Stimulated activated CD4-positive, alpha-beta T cell treated with anti-CD3 and anti-CD28 coated beads, Interleukin-12 subunit alpha, Interleukin-12 subunit beta, amount 100 ng/mL, for 48 hours (primary cell): ENCODE measurements around the gene TMEM131L.
"Not testable (repeated sequence)": the region's sequence is repeated elsewhere in the genome, so short reads cannot be mapped to it uniquely, and the experiment has no call there.

Experiments
- DNase-seq, 3 donors: peaks; one replicate each; pipeline ENCODE4 v3.0.0-alpha.2; 2020; ENCODE audit warnings: low read depth in 2 of 3, low spot score in 1 of 3

TMEM131L gene

DNA sequence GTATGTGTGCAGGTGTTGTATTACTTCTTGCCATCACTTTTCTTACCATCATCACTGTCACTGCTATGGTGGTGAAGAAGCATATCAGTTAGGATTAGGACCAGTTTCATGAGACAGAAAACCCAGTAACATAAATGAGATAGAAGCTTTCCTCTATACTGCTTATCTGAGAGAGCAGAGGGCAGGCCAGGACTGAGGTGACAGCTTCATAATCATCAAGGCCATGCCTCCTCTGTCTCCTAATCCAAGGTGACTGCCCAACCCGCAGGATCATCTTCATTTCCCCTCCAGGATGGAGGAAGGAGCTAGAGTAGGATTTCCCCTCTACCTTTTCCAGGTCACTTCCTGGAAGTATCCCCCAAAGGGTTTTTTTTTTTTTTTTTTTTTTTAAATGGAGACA lies 35.4 kb downstream of the TMEM131L start:
- DNase-seq = no peak

DNA sequence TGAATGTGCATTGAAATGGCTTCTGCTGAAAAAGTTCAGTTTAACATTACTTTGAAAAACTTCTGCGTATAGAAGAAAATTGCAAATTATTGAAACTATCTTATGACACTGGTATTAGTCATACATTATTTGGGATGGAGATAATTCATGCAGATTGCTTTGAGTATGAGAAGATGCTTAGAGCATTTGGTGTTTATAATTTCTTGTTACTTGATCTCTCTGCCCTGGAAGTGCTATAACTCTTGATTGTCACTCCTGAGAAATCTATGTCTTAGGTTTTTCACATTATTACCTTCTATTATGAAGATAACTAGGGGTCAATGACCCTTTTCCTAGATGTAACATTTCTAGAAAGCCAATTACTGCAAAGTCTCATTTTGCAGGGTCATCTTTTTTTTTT lies 36.4 kb downstream of the TMEM131L start:
- DNase-seq = no peak

DNA sequence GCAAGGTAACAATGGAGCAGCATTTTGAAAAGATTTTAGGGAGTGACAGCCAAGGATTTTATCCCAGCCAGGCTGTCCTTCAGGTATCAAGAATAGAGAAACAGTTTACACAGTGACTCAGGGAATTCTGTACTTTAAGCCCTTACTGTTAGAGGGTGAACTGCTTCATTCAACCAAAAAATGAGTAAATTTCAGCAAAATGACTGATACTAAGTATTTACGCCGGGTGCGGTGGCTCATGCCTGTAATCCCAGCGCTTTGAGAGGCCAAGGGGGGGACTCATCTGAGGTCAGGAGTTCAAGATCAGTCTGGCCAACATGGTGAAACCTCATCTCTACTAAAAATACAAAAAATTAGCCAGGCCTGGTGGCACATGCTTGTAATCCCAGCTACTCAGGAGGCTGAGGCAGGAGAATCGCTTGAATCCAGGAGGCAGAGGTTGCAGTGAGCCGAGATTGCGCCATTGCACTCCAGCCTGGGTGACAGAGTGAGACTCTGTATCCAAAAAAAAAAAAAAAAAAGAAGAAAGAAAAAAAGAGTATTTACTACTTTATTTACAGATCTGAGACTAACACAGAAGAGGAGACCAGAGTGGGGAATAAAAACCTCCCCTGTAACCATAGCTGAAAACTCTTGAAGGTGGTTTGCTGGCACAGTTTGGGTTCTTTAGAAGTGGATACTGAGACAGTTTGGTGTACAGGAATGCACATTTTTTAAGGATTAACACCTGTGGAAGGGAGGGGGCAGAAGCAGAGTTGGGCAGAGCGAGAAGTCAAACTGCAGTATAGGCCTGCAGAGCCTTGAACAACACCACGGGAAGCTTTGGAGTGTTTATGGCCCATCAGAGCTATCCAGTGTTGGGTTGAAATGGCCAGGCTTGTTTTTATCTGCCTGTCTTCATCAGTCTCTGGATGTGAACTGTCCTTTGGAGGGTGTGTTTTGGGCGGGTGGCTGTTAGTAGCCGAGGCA lies 40.5 kb downstream of the TMEM131L start:
- no peak for DNase-seq

DNA sequence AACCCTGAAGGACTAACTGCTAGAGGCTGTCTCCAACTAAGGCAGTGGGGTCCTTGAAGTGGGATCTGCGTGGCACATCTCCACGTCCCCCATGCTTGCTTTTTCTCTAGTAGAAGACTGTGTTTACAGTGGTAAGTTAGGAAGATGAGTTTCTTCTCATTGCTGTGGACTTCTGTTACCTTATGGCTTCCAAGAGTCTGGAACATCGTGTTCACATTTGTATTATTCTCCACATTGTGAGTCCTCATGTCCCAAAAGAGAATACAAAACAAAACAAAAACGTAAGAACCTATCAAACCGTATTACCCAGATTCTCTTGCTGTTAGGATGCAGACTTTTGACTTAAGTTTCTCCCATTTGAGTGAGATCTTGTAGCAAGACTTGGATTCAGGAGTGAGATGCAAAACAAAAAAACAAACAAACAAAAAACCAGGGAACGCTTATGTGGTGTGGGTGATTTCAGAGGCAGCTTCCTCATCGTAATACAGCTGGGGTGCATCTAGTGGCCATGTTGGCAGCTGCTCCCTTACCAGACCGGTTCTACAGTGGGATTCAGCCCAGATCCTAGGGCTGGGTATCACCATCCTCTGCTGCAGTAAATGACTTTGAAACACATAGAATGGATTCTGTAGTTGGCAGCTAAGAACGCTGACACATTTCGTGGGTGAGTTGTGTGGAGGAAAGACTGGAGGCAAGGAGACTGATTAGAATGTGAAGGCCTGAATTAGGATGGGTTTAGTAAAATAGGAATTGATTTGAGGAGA lies 41.3 kb downstream of the TMEM131L start:
- no peak for DNase-seq

DNA sequence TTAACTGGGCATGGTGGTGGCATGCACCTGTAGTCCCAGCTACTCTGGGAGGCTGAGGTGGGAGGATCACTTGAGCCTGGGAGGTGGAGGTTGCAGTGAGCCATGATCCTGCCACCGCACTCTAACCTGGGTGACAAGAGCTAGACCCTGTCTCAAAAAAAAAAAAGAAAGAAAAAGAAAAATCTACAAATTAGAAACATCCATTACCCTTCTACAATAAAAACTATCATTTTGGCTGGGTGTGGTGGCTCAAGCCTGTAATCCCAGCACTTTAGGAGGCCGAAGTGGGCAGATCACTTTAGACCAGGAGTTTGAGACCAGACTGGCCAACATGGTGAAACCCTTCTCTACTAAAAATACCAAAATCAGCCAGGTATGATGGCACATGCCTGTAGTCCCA lies 43.1 kb downstream of the TMEM131L start:
- DNase-seq = not testable (repeated sequence)

DNA sequence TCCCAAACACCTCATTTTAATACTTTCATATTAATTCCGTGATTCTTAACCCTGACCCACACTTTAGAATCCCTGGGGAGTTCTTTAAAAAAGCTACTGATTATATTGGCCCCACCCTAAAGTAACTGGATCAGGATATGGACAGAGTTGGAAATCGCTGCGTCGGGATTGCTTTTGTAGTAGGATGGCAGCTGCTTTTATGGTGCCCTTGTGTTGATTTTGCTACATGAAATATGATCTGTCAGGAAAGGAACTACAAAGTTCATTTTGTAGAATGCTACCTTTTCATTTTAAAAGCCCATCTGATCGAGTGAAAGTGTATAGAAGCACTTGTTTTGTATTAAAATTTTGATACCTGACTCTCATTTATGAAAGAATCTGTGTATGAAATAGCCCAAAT lies 43.6 kb downstream of the TMEM131L start:
- DNase-seq = no peak

DNA sequence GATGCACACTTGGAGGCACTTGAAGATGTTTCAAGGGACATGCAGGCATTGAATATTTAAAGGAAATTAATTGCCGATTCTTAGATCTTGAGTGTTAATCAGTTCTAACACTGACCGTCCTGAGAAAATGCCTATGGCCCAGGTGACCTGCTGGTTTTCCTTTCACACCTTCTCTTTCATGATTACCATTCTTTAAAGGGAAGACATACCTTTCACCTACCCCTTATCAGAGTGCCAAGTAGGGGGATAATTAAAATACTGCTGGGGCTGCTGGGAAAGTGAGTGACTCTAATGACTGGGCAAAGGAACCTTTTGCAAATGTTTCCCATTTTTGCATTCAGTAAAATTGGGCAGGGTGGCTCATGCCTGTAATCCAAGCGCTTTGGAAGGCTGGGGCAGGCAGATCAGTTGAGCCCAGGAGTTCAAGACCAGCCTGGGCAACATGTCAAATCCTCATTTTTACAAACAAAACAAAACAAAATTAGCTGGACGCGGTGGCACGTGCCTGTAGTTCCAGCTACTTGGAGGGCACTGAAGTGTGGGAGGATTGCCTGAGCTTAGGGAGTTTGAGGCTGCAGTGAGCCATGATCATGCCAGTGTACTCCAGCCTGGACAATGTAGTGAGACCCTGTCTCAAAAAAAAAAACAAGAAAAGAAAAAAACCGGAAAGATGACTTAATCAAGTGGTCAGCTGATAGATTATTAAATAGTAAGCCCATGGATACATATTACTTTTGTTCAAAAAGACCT lies 44.3 kb downstream of the TMEM131L start:
- no peak for DNase-seq

DNA sequence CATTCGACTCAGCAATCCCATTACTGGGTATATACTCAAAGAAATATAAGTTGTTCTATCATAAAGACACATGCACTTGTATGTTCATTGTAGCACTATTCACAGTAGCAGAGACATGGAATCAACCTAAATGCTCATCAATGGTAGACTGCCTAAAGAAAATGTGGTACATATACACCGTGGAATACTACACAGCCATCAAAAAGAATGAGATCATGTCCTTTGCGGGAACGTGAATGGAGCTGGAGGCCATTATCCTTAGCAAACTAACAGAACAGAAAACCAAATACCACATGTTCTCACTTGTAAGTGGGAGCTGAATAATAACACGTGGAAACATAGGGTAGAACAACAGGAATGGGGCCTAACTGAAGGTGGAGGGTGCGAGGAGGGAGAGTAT lies 44.9 kb downstream of the TMEM131L start:
- no peak for DNase-seq

DNA sequence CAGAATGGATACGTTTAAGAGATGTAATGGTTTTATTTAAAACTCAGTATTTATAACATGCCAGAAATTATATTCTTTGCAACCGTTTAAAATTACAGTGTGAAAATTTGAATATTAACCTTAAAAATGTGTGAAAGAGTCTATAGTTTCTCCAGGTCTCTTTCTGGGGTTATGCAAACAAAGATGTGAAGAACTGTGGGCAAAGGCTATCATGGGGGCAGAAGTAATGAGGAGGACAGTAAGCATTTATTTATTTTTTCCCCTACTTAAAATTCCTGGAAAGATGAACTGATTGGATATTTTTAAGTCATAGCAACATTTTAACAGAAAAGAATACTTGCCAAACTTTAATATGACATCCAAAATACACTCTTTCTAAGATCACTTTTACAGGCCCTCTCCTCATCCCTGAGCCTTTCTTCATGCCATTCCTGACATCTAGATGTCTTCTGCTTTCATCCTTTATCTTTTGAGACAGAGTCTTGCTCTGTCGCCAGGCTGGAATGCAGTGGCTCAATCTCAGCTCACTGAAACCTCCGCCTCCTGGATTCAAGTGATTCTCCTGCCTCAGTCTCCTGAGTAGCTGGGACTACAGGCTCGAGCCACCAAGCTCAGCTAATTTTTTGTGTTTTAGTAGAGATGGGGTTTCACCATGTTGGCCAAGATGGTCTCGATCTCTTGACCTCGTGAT lies 46.1 kb downstream of the TMEM131L start:
- DNase-seq = no peak

DNA sequence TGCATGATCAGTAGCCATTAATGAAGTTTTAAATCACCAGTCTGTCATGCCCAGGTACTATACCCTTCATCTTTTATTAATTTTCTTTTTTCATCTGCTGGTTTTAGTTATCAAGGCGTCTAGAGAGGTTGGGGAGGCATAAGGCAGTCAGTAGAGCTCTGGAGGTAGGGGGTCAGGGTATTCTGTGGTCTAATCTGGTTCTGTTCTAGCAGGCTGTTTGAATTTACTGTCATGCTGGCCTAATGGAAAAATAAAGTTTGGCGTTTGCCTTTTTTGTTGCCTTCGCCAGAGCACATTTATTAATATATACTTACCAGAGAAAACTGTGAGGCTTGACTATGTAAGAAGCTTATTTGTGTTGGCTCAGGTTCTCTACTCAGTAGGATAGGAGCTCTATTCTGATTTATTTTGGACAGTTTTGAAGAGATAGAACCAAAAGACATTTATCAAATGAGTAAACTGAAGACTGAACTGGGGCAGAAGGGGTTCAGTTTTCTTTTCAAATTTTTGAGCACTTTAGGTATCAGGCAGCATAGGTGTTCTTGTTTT lies 46.9 kb downstream of the TMEM131L start:
- no peak for DNase-seq

DNA sequence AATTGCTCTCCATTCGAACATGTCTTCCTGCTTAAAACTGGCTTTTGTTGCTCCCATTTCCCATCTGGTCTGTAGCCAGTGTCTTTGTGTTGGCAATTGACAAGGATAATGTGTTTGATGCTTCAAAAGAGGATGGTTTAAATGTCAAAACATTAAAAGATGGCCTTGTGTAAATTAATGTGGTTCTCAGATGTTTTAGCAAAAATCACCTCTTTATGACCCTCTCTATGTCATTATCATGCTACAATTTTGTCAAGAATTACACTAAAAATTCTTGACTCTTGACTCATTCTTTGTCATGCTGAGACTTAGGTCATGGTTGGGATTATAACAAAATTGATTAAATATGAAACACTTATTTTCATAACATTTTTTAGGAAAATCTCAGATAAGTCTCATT lies 47.4 kb downstream of the TMEM131L start:
- DNase-seq = no peak

DNA sequence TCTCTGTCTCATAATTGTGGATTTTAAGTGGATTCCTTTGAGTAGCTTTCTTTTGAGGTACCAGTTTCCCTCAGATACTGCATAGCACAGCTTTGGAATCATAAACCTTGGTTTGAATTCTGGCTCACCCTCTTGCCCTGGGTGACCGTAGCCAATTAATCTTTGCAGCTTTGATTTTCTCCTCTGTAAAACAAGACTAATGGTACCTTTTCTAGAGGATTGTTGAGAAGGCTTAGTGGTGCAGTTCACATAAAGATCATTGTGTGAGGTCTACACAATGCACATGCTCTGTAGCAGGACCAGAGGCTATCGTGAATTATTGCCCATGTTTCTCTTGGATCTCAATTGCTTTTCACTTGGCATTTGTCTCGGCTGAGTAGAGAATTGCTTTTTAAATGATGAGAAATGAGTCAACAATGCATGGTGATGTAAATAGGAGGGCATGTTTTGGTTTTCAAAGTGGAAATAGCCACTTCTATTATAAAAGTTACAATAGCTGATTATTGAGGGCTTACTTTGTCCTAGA lies 47.9 kb downstream of the TMEM131L start:
- DNase-seq = no peak

DNA sequence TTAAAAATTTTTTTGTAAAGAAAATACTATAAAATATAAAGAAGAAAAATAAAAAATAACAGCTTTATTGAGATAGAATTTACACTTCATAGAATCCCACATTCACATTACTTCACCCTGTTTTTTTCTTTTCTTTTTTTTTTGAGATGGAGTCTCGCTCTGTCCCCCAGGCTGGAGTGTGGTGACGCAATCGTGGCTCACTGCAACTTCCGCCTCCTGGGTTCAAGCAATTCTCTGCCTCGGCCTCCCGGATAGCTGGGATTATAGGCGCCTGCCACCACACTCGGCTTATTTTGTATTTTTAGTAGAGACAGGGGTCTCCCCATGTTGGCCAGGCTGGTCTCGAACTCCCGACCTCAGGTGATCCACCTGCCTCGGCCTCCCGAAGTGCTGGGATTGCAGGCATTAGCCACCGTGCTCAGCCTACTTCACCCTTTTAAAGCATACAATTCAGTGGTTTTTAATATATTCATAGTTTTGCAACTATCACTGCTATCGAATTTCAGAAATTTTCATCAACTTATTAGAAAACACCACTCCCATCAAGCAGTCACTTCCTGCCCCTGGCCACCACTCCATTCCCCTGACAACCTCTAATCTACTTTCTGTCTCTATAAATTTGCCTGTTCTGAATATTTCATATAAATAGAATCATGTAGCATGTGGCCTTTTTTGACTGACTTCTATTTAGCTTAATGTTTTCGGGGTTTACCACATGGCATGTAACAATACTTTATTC lies 48.7 kb downstream of the TMEM131L start:
- DNase-seq = no peak

DNA sequence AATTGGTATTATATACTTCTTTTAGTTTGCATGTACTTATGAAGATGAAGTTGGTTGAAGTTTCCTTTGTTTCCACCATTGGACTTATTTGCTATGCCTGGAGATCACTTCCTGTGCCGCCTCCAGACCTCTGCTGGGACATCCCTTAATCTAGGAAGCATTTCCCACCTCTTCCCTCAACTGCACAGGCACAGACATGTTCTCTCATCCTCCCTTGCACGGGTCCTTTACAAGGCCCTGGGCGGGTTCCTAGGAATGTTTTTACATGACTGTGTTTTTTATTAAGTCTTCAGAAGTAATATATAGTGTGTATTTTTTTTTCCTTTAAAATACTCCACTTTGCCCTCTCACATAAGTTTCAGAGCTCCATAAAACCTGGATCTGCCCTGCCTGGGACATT lies 51.0 kb downstream of the TMEM131L start:
- no peak for DNase-seq

DNA sequence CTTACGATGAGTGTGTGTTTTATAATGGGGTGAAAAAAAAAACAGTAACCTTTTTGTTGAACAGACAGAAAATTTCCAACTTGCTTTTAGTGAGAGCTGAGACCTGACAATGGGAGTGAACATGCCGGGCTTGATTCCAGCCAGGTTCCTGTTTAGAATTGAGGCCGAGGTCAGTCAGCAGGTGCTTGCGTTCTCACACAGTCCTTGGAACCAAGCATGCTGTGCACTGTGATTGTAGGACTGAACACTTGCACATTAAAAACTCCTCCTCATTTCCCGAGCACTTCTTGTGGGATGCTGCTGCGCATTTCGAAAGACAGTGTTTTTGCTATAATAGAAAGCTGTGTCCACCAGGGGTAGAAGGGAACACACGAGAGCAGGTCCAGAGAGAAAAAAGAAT lies 51.8 kb downstream of the TMEM131L start:
- no peak for DNase-seq

DNA sequence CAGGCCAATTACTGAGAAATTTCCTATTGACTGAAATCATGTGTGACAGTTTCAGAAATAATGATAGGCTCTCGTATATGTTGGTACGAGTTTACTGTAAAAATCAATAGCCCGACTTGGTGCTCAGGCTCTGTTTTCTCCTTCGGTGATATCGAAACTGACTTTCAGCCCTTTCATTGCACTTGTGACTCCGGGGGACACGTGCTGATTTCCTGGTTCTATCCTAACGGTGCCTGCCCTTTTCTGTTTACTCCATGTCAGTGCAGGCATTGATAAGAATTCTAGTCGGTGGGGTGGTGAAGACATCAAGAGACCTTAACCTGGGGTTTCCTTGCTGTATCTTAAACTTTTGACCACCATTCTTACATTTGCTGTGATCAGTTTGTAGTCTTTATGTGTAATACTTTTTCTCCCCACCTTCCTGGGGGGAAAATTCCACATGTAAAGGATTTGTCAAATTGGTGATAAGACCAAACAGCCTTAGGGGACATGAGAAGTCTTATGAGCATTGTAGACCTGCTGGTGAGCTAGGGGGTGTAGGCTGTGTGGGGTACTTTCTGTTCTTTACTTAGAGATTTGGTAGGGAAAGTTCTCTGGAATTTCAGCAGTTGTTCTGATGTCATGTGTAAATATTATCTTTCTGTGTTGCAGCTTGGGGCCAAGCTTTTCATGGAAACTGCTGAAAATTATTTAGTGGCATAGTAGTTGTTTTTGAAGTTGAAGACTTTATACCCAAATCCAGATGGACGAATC lies 52.7 kb downstream of the TMEM131L start:
- no peak for DNase-seq

DNA sequence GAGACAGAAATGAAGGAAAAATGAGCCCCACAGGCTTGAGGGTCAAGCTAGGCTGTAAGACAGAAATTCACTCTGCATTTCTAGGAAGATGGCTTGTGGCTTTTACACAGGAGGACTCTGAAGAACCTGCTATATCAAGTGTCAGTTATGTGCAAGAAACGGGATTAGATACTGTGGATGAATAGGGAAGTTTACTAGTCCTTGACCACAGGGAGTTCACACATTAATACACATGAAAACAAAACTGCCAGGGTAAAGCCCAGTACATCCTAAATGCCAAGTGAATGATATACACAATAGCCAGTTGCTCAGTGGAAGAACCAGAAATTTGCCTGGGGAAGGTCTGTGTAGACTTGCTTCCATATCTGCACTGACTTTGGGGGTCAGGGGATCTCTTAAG lies 53.5 kb downstream of the TMEM131L start:
- no peak for DNase-seq

DNA sequence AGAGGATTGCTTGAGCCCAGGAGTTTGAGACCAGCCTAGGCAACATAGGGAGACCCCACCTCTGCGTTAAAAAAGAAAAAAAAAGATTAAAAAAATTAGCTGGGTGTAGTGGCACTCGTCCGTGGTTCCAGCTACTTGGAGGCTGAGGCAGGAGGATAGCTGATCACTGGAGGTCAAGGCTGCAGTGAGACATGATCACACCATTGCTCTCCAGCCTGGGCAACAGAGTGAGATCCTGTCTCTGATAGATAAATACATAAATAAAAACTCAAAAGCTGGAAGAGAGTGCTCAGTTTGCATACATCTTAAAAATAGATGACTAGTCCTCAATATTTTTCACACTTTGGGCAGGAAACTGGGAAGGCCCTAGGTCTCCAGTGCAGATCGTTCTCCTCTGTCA lies 54.1 kb downstream of the TMEM131L start:
- DNase-seq = no peak

DNA sequence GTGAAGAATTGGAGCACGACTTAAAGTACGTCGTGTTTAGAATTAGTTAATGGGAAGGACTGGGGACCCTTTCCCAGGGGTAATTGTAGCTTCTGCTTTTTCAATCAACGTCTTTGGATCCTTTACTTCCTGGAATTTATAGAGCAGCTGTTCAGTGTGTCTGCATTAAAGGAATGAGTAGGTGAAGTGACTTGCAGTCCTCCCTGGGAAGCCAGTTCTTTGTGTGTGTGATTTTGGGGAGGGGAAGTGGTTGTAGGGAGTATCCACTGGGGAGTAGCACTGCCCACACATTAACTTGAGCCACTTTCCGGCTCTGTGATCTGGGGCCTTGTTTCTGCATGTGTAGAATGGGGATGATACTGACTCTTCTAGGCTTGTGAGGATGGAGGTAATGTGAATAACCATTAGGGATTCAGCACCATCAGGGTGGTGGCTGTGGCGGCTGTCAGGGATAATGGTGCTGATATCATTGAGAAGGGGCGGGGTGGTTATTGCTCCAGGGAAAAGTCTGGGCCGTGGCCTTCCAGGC lies 54.7 kb downstream of the TMEM131L start:
- no peak for DNase-seq
